Measurements from ENCODE around the gene ANO8. TPM values are rescaled to one million over a fixed set of nuclear protein-coding genes. Genes with fewer than 3 reads are reported as not detected.
"Not testable (repeated sequence)": the region's sequence is repeated elsewhere in the genome, so short reads cannot be mapped to it uniquely, and the experiment has no call there.

ANO8 gene
- total RNA-seq, 2 experiments from 2014 or later, result 19.5 to 23.1 TPM

DNA sequence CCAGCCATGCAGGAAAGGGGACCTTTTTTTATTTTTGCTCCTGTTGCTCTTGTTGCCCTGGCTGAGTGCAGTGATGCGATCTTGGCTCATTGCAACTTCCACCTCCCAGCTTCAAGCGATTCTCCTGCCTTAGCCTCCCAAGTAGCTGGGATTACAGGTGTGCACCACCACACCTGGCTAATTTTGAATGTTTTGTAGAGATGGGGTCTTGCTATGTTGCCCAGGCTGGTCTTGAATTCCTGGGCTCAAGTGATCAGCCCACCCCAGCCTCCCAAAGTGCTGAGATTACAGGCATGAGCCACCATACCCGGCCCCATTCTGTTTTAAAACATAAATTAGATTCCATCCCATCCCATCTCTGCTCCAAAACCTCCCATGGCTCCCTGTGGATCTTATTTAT, 59.8 kb downstream of the ANO8 start:
- ATAC-seq (ENCODE audit: low read depth); H3K4me1 Mint-ChIP-seq; H3K9me3 Mint-ChIP-seq; H3K4me3 Mint-ChIP-seq; DNase-seq; H3K27me3 Mint-ChIP-seq; POLR2A ChIA-PET; H3K27ac Mint-ChIP-seq: not testable (repeated sequence)
- H3K36me3 Mint-ChIP-seq, result peaks cover 19% of the 10 kb centered on the region

Other genes with a start within 250 kb of the ANO8 start
- gene USE1, start 119.5 kb downstream of the ANO8 start, total RNA-seq, result 10 to 100 TPM; 30.1 to 31.8 TPM
- 10 to 100 TPM; 31.8 to 39.0 TPM for gene OCEL1, start 108.6 kb downstream of the ANO8 start, total RNA-seq
- gene NR2F6, start 88.9 kb downstream of the ANO8 start, total RNA-seq, result 1 to 10 TPM; 2.3 to 3.0 TPM
- not detected for gene USHBP1, start 70.1 kb downstream of the ANO8 start, total RNA-seq
- 100 to 1,000 TPM; 104 to 112 TPM for gene BABAM1, start 67.4 kb downstream of the ANO8 start, total RNA-seq
- gene ANKLE1, start 53.0 kb downstream of the ANO8 start, total RNA-seq, result 1 to 10 TPM; 5.7 to 5.8 TPM
- gene ABHD8, start 31.4 kb downstream of the ANO8 start, total RNA-seq, result 10 to 100 TPM; 12.4 to 12.9 TPM
- 10 to 100 TPM; 88.0 to 92.8 TPM for gene MRPL34, start 29.0 kb downstream of the ANO8 start, total RNA-seq
- gene DDA1, start 25.3 kb downstream of the ANO8 start, total RNA-seq, result 10 to 100 TPM; 44.1 to 46.7 TPM
- gene GTPBP3, start 2.7 kb upstream of the ANO8 start, total RNA-seq, result 10 to 100 TPM; 41.8 to 46.7 TPM
- under 1 TPM in 1 of 2 experiments, not detected in 1; 0.68 TPM for gene PLVAP, start 42.5 kb upstream of the ANO8 start, total RNA-seq
- gene CCDC194, start 59.3 kb upstream of the ANO8 start, total RNA-seq, result 1 to 10 TPM; 4.7 to 5.4 TPM
- 100 to 1,000 TPM; 197 to 201 TPM for gene BST2, start 70.8 kb upstream of the ANO8 start, total RNA-seq
- gene MVB12A, start 85.2 kb upstream of the ANO8 start, total RNA-seq, result 10 to 100 TPM; 34.1 to 40.3 TPM
- not detected for gene TMEM221, start 113.8 kb upstream of the ANO8 start, total RNA-seq
- not detected for gene NXNL1, start 126.1 kb upstream of the ANO8 start, total RNA-seq
- gene SLC27A1, start 135.7 kb upstream of the ANO8 start, total RNA-seq, result 1 to 10 TPM; 8.4 to 9.8 TPM
- gene PGLS, start 176.8 kb upstream of the ANO8 start, total RNA-seq, result 10 to 100 TPM; 85.4 to 90.3 TPM
- gene COLGALT1, start 220.8 kb upstream of the ANO8 start, total RNA-seq, result 10 to 100 TPM; 63.3 to 68.4 TPM

Data from activated naive CD8-positive, alpha-beta T cell treated with anti-CD3 and anti-CD28 coated beads, Interleukin-2, amount 10 ng/mL, durations not matched to agents 7 days and 5 days (primary cell).